ENCODE results near the gene ACVRL1. TPM values are rescaled to one million over a fixed set of nuclear protein-coding genes. Genes with fewer than 3 reads are reported as not detected.

The ACVRL1 gene
- total and polyA plus RNA-seq, 10 of the 15 experiments (the other 5 are each of a cell fraction or from before 2014, with no cell fraction given), result not detected

DNA sequence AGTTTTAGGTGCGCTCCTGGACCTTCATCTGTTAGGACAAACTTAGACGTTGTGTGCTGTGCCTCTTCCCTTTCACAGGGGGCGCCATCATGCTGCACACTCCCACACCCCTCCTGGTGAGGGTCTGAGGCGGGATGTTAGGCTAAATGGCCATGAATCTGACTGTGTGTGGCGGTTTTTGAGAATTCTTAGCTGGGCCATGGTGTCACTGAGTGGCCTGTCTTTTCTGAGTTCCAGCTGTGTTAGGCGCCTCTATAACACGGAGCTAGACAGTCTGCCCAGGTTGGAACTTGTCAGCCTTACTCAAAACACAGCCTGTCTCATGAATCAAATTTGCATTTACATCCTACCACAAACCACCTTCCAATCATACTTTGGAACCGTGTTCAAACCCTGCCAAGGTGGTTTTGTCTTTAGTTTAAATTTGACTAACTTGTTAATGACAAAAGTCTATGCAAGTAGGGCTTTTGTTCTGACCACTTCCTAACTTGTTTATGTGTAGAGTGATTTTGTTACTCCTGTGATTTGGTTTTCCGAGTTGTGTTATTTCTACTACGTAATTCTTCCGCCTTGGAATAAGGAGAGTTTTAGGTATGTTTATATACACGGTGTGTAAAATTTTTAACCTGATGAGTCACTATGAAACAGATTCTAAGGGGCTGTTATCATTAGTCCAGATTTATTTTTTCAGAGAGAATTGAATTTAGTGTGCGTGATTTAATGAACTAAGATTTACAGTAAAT, 63.8 kb downstream of the ACVRL1 start (continued):
- TF ChIP-seq CUX1 (IDR thresholded peaks at IDR 0.05; ENCODE audit: insufficient replicate concordance, low read depth, low read length) (no peak), RUNX3 (IDR thresholded peaks at IDR 0.05; ENCODE audit: low read length) (peak; percentile 99), MYC (IDR thresholded peaks at IDR 0.05; ENCODE audit: insufficient read depth, insufficient read length, insufficient replicate concordance, low read length, severe bottlenecking) (no peak), BMI1 (IDR thresholded peaks at IDR 0.05; ENCODE audit: borderline replicate concordance) (0 out of 2 replicates have a peak, but pooled peaks have one; percentile 36), POU2F2 (IDR thresholded peaks at IDR 0.05; ENCODE audit: borderline replicate concordance, low read depth, low read length) (peak; percentile 100), RB1 (IDR thresholded peaks at IDR 0.05; ENCODE audit: borderline replicate concordance) (no peak), MEF2A (IDR thresholded peaks at IDR 0.05; ENCODE audit: insufficient read depth, low read depth, low read length) (0 out of 2 replicates have a peak, but pooled peaks have one; percentile 26), SMARCA5 (IDR thresholded peaks at IDR 0.05) (peak; percentile 59; the same call in 1 of the 2 replicates), NFYB (IDR thresholded peaks at IDR 0.05; ENCODE audit: insufficient read depth, low read depth, low read length) (peak; percentile 83), CEBPB (IDR thresholded peaks at IDR 0.05; ENCODE audit: borderline replicate concordance in 1 of 2, low read depth in 2 of 2, low read length in 2 of 2) (peak in 1 of 2 experiments; percentile 29; a peak in 1 of 4 replicates)
- TF ChIP-seq, protein P1, sequence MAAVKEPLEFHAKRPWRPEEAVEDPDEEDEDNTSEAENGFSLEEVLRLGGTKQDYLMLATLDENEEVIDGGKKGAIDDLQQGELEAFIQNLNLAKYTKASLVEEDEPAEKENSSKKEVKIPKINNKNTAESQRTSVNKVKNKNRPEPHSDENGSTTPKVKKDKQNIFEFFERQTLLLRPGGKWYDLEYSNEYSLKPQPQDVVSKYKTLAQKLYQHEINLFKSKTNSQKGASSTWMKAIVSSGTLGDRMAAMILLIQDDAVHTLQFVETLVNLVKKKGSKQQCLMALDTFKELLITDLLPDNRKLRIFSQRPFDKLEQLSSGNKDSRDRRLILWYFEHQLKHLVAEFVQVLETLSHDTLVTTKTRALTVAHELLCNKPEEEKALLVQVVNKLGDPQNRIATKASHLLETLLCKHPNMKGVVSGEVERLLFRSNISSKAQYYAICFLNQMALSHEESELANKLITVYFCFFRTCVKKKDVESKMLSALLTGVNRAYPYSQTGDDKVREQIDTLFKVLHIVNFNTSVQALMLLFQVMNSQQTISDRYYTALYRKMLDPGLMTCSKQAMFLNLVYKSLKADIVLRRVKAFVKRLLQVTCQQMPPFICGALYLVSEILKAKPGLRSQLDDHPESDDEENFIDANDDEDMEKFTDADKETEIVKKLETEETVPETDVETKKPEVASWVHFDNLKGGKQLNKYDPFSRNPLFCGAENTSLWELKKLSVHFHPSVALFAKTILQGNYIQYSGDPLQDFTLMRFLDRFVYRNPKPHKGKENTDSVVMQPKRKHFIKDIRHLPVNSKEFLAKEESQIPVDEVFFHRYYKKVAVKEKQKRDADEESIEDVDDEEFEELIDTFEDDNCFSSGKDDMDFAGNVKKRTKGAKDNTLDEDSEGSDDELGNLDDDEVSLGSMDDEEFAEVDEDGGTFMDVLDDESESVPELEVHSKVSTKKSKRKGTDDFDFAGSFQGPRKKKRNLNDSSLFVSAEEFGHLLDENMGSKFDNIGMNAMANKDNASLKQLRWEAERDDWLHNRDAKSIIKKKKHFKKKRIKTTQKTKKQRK (IDR thresholded peaks at IDR 0.05; ENCODE audit: low read depth, low read length), result no peak
- TF ChIP-seq, protein P2, sequence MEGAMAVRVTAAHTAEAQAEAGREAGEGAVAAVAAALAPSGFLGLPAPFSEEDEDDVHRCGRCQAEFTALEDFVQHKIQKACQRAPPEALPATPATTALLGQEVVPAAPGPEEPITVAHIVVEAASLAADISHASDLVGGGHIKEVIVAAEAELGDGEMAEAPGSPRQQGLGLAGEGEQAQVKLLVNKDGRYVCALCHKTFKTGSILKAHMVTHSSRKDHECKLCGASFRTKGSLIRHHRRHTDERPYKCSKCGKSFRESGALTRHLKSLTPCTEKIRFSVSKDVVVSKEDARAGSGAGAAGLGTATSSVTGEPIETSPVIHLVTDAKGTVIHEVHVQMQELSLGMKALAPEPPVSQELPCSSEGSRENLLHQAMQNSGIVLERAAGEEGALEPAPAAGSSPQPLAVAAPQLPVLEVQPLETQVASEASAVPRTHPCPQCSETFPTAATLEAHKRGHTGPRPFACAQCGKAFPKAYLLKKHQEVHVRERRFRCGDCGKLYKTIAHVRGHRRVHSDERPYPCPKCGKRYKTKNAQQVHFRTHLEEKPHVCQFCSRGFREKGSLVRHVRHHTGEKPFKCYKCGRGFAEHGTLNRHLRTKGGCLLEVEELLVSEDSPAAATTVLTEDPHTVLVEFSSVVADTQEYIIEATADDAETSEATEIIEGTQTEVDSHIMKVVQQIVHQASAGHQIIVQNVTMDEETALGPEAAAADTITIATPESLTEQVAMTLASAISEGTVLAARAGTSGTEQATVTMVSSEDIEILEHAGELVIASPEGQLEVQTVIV (IDR thresholded peaks at IDR 0.05; ENCODE audit: borderline replicate concordance, partially characterized antibody), result no peak

Measured in GM12878 (cell line).